H1 (cell line): ENCODE results near the gene ANXA7. TPM values are rescaled to one million over a fixed set of nuclear protein-coding genes. Genes with fewer than 3 reads are reported as not detected.

ENCODE experiments used
- CTCF ChIA-PET: fragments of 300-600 bp; sonication (Branson Sonifier 250); formaldehyde crosslinking; loops from one replicate; lab custom pipeline; 2021; ENCODE audit not compliant: partially characterized antibody; lab: Charles Lee
- POLR2A ChIA-PET: fragments of 300-600 bp; sonication (Branson Sonifier 250); formaldehyde crosslinking; loops from one replicate; lab custom pipeline; 2021; ENCODE audit warnings: inconsistent platforms; ENCODE audit not compliant: partially characterized antibody; lab: Charles Lee
- DNase-seq, 2 experiments: peaks; one replicate each; pipeline versions ENCODE4 v3.0.0 to v3.0.0-alpha.2; 2010 to 2022; ENCODE audit warnings: low spot score in 2 of 2, low read depth in 1 of 2, mixed read lengths in 1 of 2
- FAIRE-seq: peaks from 2 replicates; lab custom pipeline; 2011; peaks lifted over from hg19 to GRCh38; lab: Jason Lieb, UNC
- H2AFZ ChIP-seq: 2 replicates; pipeline ENCODE4 v1.8.1; 2012; ENCODE audit warnings: low read length, inconsistent platforms
- H2AK5ac ChIP-seq: 2 replicates; pipeline ENCODE4 v1.6.1; 2013; ENCODE audit warnings: low read depth, low read length
- H2BK120ac ChIP-seq: replicated peaks from 2 replicates; pipeline ENCODE3; 2013; ENCODE audit warnings: low read depth, low read length, inconsistent platforms
- H2BK12ac ChIP-seq: 2 replicates; pipeline ENCODE4 v1.6.1; 2013; ENCODE audit warnings: low read depth, low read length
- H2BK15ac ChIP-seq: 2 replicates; pipeline ENCODE4 v1.6.1; 2013; ENCODE audit warnings: low read length
- H2BK20ac ChIP-seq: 2 replicates; pipeline ENCODE4 v1.6.1; 2013; ENCODE audit warnings: low read length
- H2BK5ac ChIP-seq: 2 replicates; pipeline ENCODE4 v1.6.1; 2013; ENCODE audit warnings: low read depth, low read length
- H3K14ac ChIP-seq: 2 replicates; pipeline ENCODE4 v1.6.1; 2013; ENCODE audit warnings: inconsistent platforms; ENCODE audit not compliant: insufficient read length
- H3K18ac ChIP-seq: 2 replicates; pipeline ENCODE4 v1.6.1; 2013; ENCODE audit warnings: low read length; ENCODE audit errors: extremely low read depth
- H3K23ac ChIP-seq: 2 replicates; pipeline ENCODE4 v1.6.1; 2013; ENCODE audit warnings: inconsistent platforms; ENCODE audit not compliant: insufficient read length
- H3K23me2 ChIP-seq: 2 replicates; pipeline ENCODE4 v1.6.1; 2013; ENCODE audit warnings: low read depth, low read length
- H3K27ac ChIP-seq: 2 replicates; pipeline ENCODE4 v1.6.1; 2011; ENCODE audit warnings: low read depth, low read length, inconsistent platforms
- H3K27me3 ChIP-seq, 4 experiments: replicated peaks in 1 of 4; 1 replicate in 1 of 4; 2 replicates in 3 of 4; pipeline versions ENCODE4 v1.6.1 to v1.8.1; 2011 to 2013; ENCODE audit warnings: low read length in 3 of 4, mild to moderate bottlenecking in 3 of 4, inconsistent platforms in 2 of 4, mixed read lengths in 2 of 4, moderate library complexity in 1 of 4; ENCODE audit not compliant: control insufficient read depth in 3 of 4, insufficient read depth in 3 of 4; ENCODE audit errors: extremely low read depth in 1 of 4
- H3K36me3 ChIP-seq, 4 experiments: 2 replicates each; pipeline versions ENCODE4 v1.6.1 to v1.8.1; 2011 to 2013; ENCODE audit warnings: mild to moderate bottlenecking in 4 of 4, low read length in 3 of 4, moderate library complexity in 2 of 4, control low read depth in 1 of 4, inconsistent platforms in 1 of 4; ENCODE audit not compliant: insufficient read depth in 4 of 4, control insufficient read depth in 2 of 4
- H3K4ac ChIP-seq: replicated peaks from 2 replicates; pipeline ENCODE3; 2013; ENCODE audit warnings: low read length, low read depth, mixed read lengths, inconsistent platforms; ENCODE audit not compliant: insufficient read length
- H3K4me1 ChIP-seq, 4 experiments: replicated peaks in 1 of 4; 1 replicate in 1 of 4; 2 replicates in 3 of 4; pipeline versions ENCODE4 v1.6.1 to v1.8.1; 2011 to 2013; ENCODE audit warnings: low read length in 3 of 4, inconsistent platforms in 2 of 4, mixed read lengths in 1 of 4; ENCODE audit not compliant: insufficient read depth in 4 of 4, control insufficient read depth in 3 of 4
- H3K4me2 ChIP-seq, 2 experiments: 2 replicates each; pipeline versions ENCODE4 v1.6.1 to v1.8.1; 2011 to 2013; ENCODE audit warnings: low read depth in 2 of 2, low read length in 2 of 2, control low read depth in 1 of 2, inconsistent platforms in 1 of 2, mild to moderate bottlenecking in 1 of 2; ENCODE audit not compliant: insufficient read depth in 1 of 2
- H3K4me3 ChIP-seq, 4 experiments: fragments of 200-600, 300-600 bp in 1 of 4; sonication (generic), shearing (Covaris generic), sonication (Bioruptor Twin) in 1 of 4; 2 replicates each; pipeline versions ENCODE4 v1.5.1 to v1.8.1; 2011 to 2016; ENCODE audit warnings: low read length in 4 of 4, low read depth in 3 of 4, control low read depth in 2 of 4, inconsistent platforms in 2 of 4, mild to moderate bottlenecking in 2 of 4, mixed read lengths in 1 of 4, moderate library complexity in 1 of 4; ENCODE audit not compliant: insufficient read depth in 2 of 4; ENCODE audit errors: extremely low read depth in 1 of 4
- H3K56ac ChIP-seq: replicated peaks from 2 replicates; pipeline ENCODE3; 2013; ENCODE audit warnings: low read depth, mild to moderate bottlenecking, mixed read lengths, low read length, inconsistent platforms; ENCODE audit not compliant: insufficient read length
- H3K79me1 ChIP-seq: 2 replicates; pipeline ENCODE4 v1.6.1; 2013; ENCODE audit warnings: low read depth, low read length, control low read depth
- H3K79me2 ChIP-seq, 2 experiments: 2 replicates each; pipeline versions ENCODE4 v1.6.1 to v1.8.1; 2012 to 2013; ENCODE audit warnings: low read length in 2 of 2, mild to moderate bottlenecking in 2 of 2, inconsistent platforms in 1 of 2; ENCODE audit not compliant: insufficient read depth in 2 of 2, control insufficient read depth in 1 of 2
- H3K9ac ChIP-seq, 4 experiments: replicated peaks in 1 of 4; 1 replicate in 1 of 4; 2 replicates in 3 of 4; pipeline versions ENCODE4 v1.6.1 to v1.8.1; 2011 to 2013; ENCODE audit warnings: low read depth in 3 of 4, low read length in 3 of 4, control low read depth in 2 of 4, mild to moderate bottlenecking in 2 of 4, moderate library complexity in 2 of 4, inconsistent platforms in 1 of 4; ENCODE audit errors: extremely low read depth in 1 of 4
- H3K9me3 ChIP-seq, 2 experiments: 2 replicates each; pipeline versions ENCODE4 v1.6.1 to v1.8.1; 2012 to 2013; ENCODE audit warnings: mild to moderate bottlenecking in 2 of 2, moderate library complexity in 2 of 2, control low read depth in 1 of 2, inconsistent platforms in 1 of 2, low read depth in 1 of 2, low read length in 1 of 2, mixed read lengths in 1 of 2; ENCODE audit not compliant: insufficient read depth in 2 of 2
- H4K20me1 ChIP-seq, 2 experiments: replicated peaks in 1 of 2; 2 replicates each; pipeline versions ENCODE3 to v1.8.1; 2011 to 2013; ENCODE audit warnings: inconsistent platforms in 2 of 2, low read length in 2 of 2, mild to moderate bottlenecking in 1 of 2; ENCODE audit not compliant: insufficient read depth in 2 of 2, control insufficient read depth in 1 of 2
- H4K5ac ChIP-seq: 2 replicates; pipeline ENCODE4 v1.6.1; 2013; ENCODE audit warnings: low read length, low read depth, mixed read lengths, inconsistent platforms; ENCODE audit not compliant: insufficient read length
- H4K8ac ChIP-seq: 2 replicates; pipeline ENCODE4 v1.8.0; 2013; ENCODE audit warnings: mild to moderate bottlenecking, moderate library complexity, low read length, inconsistent platforms; ENCODE audit not compliant: insufficient read depth; ENCODE audit errors: extremely low read depth
- H4K91ac ChIP-seq: replicated peaks from 2 replicates; pipeline ENCODE3; 2013; ENCODE audit warnings: low read length, mixed read lengths, inconsistent platforms; ENCODE audit not compliant: insufficient read length
- CEBPB ChIP-seq: IDR thresholded peaks from 2 replicates; pipeline ENCODE4 v1.6.1; 2012; ENCODE audit warnings: low read depth, low read length
- CHD2 ChIP-seq: IDR thresholded peaks from 2 replicates; pipeline ENCODE4 v1.6.1; 2012; ENCODE audit warnings: low read length, improper control_type of control experiment
- EP300 ChIP-seq, 2 experiments: IDR thresholded peaks; 1 replicate in 1 of 2; 2 replicates in 1 of 2; pipeline ENCODE4 v1.6.1; 2011 to 2012; ENCODE audit warnings: low read depth in 2 of 2, low read length in 2 of 2, mild to moderate bottlenecking in 2 of 2, borderline replicate concordance in 1 of 2, inconsistent platforms in 1 of 2, moderate library complexity in 1 of 2
- HDAC2 ChIP-seq, 2 experiments: fragments of 300-600 bp in 1 of 2; sonication (generic) in 1 of 2; IDR thresholded peaks; 2 replicates each; pipeline ENCODE4 v1.6.1; 2011 to 2012; ENCODE audit warnings: low read depth in 2 of 2, low read length in 2 of 2, mild to moderate bottlenecking in 2 of 2, moderate library complexity in 2 of 2, borderline replicate concordance in 1 of 2, inconsistent platforms in 1 of 2
- NANOG ChIP-seq: IDR thresholded peaks from 2 replicates; pipeline ENCODE4 v1.6.1; 2011; ENCODE audit warnings: low read length, low read depth, mild to moderate bottlenecking, inconsistent platforms; ENCODE audit not compliant: insufficient read depth, poor library complexity, severe bottlenecking
- NRF1 ChIP-seq: IDR thresholded peaks from 2 replicates; pipeline ENCODE4 v1.6.1; 2011; ENCODE audit warnings: mild to moderate bottlenecking, low read depth, low read length, improper control_type of control experiment
- SAP30 ChIP-seq: fragments of 300-600 bp; sonication (generic); IDR thresholded peaks from 2 replicates; pipeline ENCODE4 v1.7.1; 2012; ENCODE audit warnings: low read length, moderate library complexity, mild to moderate bottlenecking, inconsistent platforms; ENCODE audit not compliant: insufficient read depth, insufficient replicate concordance
- SP1 ChIP-seq: IDR thresholded peaks from 2 replicates; pipeline ENCODE4 v1.6.1; 2011; ENCODE audit warnings: low read depth, low read length
- SP2 ChIP-seq: IDR thresholded peaks from 2 replicates; pipeline ENCODE4 v1.6.1; 2012; ENCODE audit warnings: mild to moderate bottlenecking, low read length, inconsistent platforms
- SRF ChIP-seq: IDR thresholded peaks from 2 replicates; pipeline ENCODE4 v1.6.1; 2011; ENCODE audit warnings: mild to moderate bottlenecking, low read depth, low read length, moderate library complexity
- TCF12 ChIP-seq: IDR thresholded peaks from 2 replicates; pipeline ENCODE4 v1.6.1; 2011; ENCODE audit warnings: low read depth, mild to moderate bottlenecking, low read length
- WGBS, 2 experiments: shearing (Covaris generic) in 1 of 2; methylation state at CpG; one replicate each; pipeline versions ENCODE4 v1.1.6 to v1.1.7; 2013 to 2015; ENCODE audit warnings: low lambda C conversion rate in 2 of 2, mixed read lengths in 2 of 2, inconsistent platforms in 1 of 2, low coverage in 1 of 2, missing lambda C conversion rate in 1 of 2; ENCODE audit not compliant: insufficient replicate concordance in 2 of 2, insufficient coverage in 1 of 2, insufficient read length in 1 of 2; ENCODE audit errors: extremely low coverage in 1 of 2, missing lambda C conversion rate in 1 of 2; 5-methylcytosine and 5-hydroxymethylcytosine counted together
- polyA plus RNA-seq, 7 experiments: library from polyadenylated mRNA; depleted of rRNA in 3 of 7; stranded (reverse) in 5 of 7; unstranded in 2 of 7; fragments of >200 nt in 5 of 7; fragments of 200-250 nt in 2 of 7; gene quantifications; 1 replicate in 5 of 7; 2 replicates in 1 of 7; 4 replicates in 1 of 7; pipeline versions ENCODE4 v1.2.1 to v1.2.3, GENCODE V29; 2011 to 2013; ENCODE audit warnings: missing spikeins in 2 of 7, mixed read lengths in 2 of 7
- total RNA-seq: library from RNA; stranded (reverse); fragmentation: NEBNext Ultra II Directional; extraction: Animal tissue kit (Norgen Biotek cat#: 25700); gene quantifications from 2 replicates; pipeline ENCODE4 v1.2.1, GENCODE V29; 2021
- TF ChIP-seq, protein P1 (sequence below): IDR thresholded peaks from 2 replicates; pipeline ENCODE4 v1.6.1; 2012; ENCODE audit warnings: inconsistent platforms

Gene ANXA7
- total and polyA plus RNA-seq, 2 of the 8 experiments (the other 6 are each of a cell fraction or from before 2014, with no cell fraction given): 37.1 to 63.6 TPM

DNA sequence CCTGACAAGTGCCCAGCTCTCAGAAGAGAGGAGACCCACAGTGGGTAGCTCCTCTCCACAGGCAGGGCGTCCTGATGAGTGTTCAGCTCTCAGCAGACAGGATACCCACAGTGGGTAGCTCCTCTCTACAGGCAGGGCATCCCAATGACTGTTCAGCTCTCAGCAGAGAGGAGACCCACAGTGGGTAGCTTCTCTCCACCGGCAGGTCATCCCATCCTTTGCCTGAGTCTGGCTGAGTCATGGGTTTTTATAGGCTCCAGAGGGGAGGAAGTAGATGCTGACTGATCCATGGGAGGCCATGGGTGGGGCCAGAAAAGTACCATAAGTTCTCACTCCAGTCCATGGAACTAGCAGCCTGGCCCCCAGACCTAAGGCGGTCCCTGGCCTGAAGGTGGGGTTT lies 73.7 kb downstream of the ANXA7 start:
- TF ChIP-seq SRF: no peak
- TF ChIP-seq EP300 (IDR thresholded peaks at IDR 0.05; ENCODE audit: borderline replicate concordance in 1 of 2, low read depth in 2 of 2, low read length in 2 of 2): no peak
- no peak for TF ChIP-seq SP1
- no peak for TF ChIP-seq SAP30
- TF ChIP-seq NANOG: no peak
- no peak for TF ChIP-seq HDAC2 (IDR thresholded peaks at IDR 0.05; ENCODE audit: borderline replicate concordance in 1 of 2, low read depth in 2 of 2, low read length in 2 of 2)
- TF ChIP-seq CEBPB: no peak
- TF ChIP-seq CHD2: no peak
- no peak for TF ChIP-seq SP2
- TF ChIP-seq, protein P1, sequence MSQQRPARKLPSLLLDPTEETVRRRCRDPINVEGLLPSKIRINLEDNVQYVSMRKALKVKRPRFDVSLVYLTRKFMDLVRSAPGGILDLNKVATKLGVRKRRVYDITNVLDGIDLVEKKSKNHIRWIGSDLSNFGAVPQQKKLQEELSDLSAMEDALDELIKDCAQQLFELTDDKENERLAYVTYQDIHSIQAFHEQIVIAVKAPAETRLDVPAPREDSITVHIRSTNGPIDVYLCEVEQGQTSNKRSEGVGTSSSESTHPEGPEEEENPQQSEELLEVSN: no peak
- no peak for TF ChIP-seq NRF1
- TF ChIP-seq TCF12: no peak
- 0 out of 2 replicates have a peak overlapping the region, but pooled peaks have one; percentile 14 for H4K8ac ChIP-seq
- no peaks in the 10 kb centered on the region for H3K27me3 ChIP-seq
- no peak overlapping the region for H3K14ac ChIP-seq
- no peak overlapping the region for H2BK5ac ChIP-seq
- H2BK12ac ChIP-seq: no peak overlapping the region
- no peak overlapping the region for H3K4me3 ChIP-seq
- no peak overlapping the region for H2AFZ ChIP-seq
- no peaks in the 10 kb centered on the region for H3K36me3 ChIP-seq
- ChIA-PET POLR2A (interaction anchor here (0.9 to 1.5 kb wide), 3 partner anchors 9 to 93 kb away, joined by 4 to 6 read pairs (median 4); partner anchors contain the start of genes CFAP70 and DNAJC9), CTCF (interaction anchor here (0.9 kb wide), 1 partner anchor 86 kb away, joined by 3 read pairs; no protein-coding TSS in a partner anchor)
- no peak overlapping the region for H3K4ac ChIP-seq
- FAIRE-seq (no peak), DNase-seq (no peak)
- H2BK20ac ChIP-seq: no peak overlapping the region
- H3K9me3 ChIP-seq: no peaks in the 10 kb centered on the region
- H4K91ac ChIP-seq: no peak overlapping the region
- no peaks in the 10 kb centered on the region for H3K79me1 ChIP-seq
- no peaks in the 10 kb centered on the region; a peak in 1 of 7 replicates for H3K4me1 ChIP-seq
- H2BK120ac ChIP-seq: no peak overlapping the region
- H3K18ac ChIP-seq: no peak overlapping the region
- no peak overlapping the region for H3K27ac ChIP-seq
- no peaks in the 10 kb centered on the region for H3K23me2 ChIP-seq
- H4K5ac ChIP-seq: no peak overlapping the region
- H3K23ac ChIP-seq: no peak overlapping the region
- H3K56ac ChIP-seq: no peak overlapping the region
- no peaks in the 10 kb centered on the region for H3K79me2 ChIP-seq
- WGBS, 2 experiments: 95% methylated on average over 3 of the region's 3 CpGs; no CpG with 5 or more reads in 1 of the 2 experiments
- H3K9ac ChIP-seq: no peak overlapping the region
- H3K4me2 ChIP-seq: no peak overlapping the region
- no peak overlapping the region for H2BK15ac ChIP-seq
- no peak overlapping the region for H2AK5ac ChIP-seq
- H4K20me1 ChIP-seq: no peaks in the 10 kb centered on the region
